NCI-H446 treated with DMSO at 0.1 percent for 48 hours (cell line): ENCODE data around the gene GNB5.
"Not testable (repeated sequence)": the region's sequence is repeated elsewhere in the genome, so short reads cannot be mapped to it uniquely, and the experiment has no call there.

Experiments
- DNase-seq: peaks from one replicate; lab custom pipeline; 2025; lab: John Stamatoyannopoulos, UW

GNB5 gene

DNA sequence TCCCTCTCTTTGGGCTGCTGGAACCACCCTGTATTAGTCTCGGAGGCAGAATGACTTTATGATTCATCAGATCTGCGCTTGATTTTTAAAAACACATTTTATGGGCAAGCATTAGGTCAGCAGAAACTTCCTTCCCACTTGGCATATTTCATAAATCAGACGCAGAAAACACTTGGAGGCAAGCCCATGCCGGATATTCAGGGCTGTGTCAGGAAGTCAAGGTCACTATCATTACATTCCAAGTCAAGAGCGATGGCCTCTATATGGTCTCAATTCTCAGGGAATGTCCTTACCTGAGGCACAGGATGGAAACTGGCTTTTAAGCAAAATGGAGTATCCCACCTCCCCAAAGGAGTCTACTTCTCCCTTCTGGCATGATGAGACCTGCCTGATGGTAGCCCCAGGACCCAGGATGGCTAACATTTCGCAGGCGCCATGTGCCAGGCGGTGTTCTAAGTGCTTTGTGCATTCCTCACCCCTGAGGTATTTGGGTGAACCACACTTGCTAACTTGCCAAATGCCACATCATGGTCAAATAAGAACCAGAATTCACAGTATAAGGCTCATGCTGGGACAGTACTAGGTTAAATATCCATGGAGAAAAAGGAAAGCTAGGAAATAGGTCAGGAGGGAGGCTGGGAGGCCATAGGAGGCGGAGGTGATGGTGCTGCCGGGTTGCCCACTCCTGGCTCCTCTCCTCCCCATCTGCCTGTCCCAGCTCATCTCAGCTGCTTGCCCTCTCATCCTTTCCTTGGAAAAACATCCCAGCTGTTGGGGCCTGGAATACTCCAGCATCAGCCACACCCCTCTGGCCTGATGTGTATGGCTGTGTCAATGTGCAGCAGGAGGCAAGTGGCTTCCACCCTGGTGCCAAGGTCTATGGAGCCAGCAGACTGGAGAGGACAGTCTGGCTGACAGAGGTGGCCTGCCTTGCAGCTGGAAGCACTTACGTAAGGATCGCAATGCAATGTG lies 97.4 kb downstream of the GNB5 start:
- DNase-seq, result no peak

DNA sequence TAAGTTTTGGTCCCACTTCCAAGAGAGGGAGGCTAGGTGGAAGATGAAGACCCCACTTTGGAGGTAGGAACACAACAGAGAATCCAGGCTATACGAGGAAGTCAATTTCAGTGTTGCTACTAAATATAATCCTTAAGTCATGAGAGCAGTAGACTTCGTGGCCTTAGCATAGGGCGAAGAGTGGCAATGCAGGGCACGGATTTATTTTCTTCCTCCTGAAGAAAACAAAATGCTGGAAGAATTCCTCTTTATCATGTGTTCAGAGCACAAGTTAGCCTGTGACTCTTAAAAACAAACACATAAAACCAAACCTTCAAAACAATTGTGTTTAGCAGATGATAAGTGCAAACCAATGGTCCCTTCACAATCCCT lies 98.0 kb downstream of the GNB5 start:
- no peak for DNase-seq

DNA sequence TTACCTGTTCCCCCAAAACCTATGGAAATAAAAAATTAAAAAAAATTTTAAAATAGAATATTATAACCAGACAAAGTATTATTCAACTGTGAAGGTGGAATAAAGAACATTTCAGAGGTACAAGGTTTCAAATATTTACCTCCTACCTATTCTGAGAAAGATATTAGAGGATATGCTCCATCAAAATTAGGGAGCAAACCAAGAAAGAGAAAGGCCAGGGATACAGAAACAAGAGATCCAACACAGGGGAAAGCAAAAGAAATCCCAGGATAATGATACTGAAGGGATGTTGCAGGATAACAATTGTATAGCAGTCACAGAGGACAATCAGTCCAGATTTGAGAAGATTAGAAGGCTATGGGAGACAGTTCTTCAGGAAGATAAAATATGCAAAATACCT lies 101.0 kb downstream of the GNB5 start:
- no peak for DNase-seq

DNA sequence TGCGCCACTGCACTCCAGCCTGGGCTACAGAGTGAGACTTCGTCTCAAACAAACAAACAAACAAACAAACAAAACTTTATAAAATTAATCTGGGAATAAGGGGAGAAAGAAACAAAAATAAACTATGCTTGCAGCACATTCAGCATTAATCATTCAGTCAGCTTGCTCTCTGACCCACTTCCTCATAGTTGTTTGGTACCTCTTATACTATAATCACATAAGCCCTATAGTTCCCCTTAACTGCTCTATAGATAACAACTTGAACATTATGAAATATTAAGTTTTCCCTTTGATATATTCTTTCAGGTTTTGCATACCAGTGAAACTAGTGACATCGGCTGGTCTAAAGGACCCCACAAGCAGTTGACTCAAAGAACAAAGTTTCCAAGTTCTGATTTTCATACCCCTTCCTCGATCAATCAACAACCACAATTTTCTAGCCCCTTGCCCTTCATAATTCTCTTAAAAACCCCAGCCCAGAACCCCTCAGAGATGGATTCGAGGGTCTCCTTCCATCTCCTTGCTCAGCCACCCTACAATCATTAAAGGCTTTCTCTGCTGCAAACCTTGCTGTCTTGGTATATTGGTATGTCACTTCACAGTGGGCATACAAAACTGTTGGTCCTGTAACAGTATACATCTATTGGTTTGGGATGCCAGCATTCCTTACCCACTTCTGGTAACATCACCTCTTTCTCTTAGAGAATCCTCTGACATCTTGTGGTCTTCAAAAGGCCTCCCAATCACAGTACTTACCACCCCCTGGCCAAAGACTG lies 105.0 kb downstream of the GNB5 start:
- DNase-seq, result no peak

DNA sequence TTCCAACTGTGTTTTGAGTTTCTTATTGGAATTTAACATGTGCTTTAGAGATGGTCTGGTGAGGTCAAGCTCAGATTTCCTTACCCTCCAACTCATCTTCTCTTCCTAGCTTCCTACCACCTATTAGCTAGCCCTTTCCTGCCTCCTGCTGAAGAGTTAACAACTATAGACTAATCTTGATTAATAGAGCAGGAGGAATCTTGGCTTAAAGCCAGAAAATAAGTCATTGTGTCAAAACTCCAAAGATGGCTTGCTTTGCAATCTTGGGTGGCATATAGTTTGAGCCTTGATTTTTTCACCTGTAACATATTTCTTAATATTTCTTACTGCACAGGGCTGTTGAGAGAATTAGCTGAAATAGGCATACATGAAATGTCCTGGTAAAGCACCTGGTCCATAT lies 105.9 kb downstream of the GNB5 start:
- no peak for DNase-seq

DNA sequence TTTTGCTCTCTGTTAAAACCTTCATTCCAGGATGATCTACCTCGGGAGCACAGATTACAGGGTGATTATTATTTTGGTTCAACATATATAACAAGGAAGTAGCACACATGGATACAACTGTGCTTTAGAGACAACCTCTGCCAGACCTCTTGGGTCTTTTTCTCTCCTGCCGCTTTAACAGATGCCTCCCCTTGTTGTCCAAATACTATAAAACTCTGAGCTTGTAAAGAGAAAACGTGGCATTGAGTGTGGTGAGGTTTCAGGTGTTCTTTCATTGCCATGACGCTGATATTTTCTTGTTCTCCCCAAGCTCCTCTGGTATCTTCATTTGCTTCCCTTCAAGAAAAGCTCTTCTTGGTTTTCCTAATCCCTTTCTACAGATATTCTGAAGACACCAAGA lies 107.6 kb downstream of the GNB5 start:
- DNase-seq, result no peak

DNA sequence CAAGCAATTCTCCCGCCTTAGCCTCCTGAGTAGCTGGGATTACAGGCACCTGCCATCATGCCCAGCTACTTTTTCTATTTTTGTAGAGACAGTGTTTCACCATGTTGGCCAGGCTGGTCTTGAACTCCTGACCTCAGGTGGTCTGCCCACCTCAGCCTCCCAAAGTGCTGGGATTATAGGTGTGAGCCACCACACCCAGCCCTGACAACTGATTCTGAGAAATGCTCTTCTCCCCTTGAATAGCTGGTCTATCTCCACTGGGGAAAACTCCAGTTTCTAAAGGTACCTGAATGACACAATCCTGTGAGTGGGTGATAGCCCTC lies 108.2 kb downstream of the GNB5 start:
- DNase-seq, result not testable (repeated sequence)

DNA sequence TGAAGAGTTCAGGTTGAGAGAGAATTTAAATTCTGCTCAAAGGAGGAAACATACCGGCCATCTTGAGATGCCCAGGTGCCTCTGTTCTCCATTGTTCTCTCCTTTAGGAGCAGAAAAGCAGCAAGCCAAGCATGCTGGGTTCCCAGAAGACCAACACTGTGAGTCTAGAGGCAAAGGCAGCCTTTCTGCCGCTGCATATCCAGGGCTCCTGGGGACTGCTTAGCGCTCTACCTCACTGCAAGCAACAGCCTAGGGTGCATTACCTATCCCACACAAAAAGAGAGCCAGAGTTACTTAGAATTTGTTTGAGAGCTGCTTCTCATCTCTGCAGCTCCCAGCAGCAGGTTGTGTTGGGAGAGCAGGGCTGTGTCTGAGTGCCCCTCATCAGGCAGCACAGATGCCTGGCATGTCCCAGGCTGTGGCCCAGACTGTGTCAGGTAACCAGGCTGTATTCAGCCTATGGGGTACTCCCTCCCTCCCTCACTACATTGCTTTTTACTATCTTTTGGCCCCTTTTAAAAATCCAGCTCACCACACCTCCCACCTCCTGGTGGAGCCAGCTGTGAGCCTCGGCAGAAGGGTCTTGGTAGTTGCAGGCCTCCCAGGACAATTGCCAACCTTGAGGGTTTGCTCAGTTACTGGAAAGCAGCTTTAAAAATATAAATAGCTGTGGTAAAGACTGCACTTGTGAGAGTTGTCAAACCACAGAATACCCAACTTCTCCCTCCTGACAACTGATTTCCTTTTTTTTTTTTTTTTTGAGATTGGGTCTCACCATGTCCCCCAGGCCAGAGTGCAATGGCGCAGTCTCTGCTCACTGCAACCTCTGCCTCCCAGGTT lies 108.8 kb downstream of the GNB5 start:
- no peak for DNase-seq

DNA sequence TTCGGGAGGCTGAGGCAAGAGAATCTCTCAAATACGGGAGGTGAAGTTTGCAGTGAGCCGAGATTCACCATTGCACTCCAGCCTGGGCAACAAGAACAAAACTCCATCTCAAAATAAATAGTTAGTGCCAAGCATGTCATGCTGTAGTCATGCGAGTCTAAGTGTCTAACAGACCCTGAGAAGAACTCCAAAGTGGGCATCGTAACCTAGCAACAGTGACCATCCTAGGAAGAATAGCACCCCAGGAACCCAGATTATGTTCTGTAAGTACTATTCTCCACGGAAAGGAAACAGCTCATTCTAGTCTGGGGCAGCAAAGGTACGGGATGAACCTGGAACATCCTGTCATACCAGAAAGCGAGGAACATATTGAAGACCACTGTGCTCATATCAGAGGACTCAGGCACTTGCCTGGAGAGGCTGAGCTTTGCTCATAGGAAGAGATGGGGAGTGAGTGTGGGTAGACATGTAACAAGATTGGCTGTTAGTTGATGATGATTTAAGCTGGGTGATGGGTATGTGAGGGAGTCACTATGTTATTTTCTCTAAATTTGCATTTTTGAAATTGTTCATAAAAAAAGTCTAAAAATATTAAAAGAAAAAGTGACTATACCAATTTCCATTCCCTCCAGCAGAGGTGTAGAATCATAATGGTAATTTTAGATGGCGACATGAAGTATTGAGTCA lies 110.3 kb downstream of the GNB5 start:
- DNase-seq, result no peak

DNA sequence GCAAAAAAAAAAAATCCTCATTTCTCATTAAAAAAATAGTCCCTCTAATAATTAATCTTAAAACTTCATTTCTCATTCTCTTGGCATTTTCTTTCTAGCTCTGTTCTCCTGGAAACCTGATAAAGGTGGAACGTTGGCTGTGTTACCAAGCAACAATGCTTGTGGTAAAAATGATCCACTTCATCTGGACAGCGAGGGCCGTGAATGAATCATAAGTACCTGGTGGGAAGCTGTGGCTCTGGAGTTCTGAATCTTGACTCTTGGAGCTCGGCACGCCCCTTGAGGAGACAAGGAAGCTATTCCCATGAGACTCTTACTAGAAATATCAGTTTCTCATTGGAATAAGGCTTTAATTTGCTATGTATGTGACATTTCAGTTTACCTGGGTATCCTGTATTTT lies 111.2 kb downstream of the GNB5 start:
- DNase-seq, result no peak

DNA sequence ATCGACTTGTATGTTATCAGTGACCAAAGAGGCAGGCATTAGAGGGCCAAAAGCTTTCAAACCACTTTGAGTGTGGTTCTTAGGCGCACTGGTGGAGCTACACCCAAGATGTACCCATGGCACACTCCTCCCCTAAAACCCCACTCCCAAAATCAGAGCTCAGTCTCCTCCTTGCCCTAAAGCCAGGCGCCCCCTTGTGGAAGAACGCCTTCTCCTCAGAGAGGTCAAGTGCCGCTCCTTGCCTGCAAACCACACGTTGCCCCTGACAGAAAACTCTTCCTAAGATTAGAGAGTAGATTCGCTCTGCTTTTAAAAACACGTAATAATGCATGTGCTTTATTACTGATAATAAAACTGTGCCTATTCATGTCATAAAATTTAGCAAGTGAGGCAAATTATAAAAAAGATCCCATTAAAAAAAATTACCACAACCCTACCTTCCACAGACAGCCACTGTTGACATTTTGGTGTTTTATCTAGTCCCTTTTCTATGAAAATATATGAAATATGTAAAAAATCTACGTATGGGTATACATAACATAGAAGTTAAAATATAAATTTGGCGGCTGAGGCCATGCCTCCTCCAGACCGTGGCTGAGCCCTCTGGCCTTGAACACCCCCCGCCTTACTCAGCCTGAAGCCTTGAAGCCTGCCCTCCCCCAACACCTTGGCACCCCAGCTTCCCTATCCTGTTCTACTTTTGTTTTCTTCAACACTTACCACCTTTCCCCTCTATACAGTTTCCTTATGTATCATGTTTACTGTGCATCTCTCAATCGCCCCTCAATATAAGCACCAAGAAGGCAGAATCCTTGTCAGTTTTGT lies 112.1 kb downstream of the GNB5 start:
- no peak for DNase-seq

DNA sequence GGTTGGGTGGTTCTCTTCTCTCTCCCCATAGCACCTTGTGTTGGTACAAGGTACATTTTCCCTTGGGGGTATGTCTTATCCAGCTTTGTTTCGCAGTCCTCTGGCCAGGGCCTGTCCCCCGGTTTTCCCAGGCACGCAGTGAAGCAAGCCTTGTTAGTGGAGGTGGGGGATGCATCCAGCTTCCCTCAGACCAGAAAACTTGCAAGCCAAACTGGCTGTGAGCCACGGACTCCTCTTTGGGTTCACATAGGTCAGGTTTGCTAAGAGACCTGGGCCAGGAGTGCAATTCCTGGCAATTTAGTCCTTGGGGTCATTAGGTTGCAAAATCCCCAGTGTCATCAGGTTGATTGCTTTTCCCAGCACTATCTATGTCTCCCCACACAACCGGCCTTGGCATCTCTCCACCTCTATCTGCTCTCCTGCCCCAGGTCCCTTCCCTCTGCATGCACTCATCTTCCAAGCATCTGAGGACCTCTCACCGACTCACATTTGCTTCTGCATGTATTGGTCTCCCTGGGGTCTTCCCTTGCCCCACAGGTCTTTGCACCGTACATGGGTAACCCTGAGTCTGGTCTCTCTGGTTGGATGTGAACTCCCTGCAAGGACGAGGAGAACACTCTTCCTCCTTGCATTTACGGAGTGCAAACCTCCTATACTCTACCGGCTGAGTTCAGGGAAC lies 112.9 kb downstream of the GNB5 start:
- DNase-seq, result no peak

DNA sequence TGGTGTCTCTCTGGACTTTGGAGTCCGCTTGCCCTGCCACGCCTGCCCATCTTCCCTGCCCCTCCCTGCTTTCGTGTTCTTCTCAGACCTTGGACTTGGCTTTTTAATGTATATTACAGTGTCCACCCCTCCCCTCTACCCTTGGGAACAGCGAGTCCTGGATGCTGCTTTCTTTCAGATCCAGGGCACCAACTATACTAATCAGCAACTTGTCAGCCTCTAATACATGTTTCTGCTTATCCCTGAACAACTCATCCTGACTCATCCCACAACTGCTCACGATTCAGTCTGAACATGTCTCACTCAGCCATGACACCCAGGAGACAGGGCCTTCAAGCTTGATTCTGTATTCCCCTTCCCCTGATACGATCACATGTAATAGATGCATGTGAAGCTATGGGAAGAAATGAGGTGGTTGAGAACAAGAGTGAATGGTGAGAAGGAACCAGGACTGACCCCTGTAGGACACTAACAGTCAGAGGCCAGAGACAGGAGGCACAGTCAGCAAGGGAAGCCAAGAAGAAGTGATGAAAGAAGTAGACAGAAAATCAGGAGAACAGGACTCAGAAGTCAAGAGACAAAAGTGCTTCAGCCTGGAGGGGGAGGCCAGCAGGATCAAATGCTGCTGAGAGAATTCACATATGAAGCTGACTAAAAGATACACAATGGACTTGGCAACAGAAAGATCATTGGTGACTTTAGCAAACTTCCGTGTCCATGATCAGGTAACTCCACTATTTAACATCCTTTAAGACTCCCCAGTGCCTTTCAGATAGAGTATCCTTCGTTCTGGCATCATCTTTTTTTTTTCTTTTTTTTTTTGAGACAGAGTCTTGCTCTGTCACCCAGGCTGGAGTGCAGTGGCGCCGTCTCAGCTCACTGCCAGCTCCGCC lies 114.1 kb downstream of the GNB5 start:
- DNase-seq, result no peak

DNA sequence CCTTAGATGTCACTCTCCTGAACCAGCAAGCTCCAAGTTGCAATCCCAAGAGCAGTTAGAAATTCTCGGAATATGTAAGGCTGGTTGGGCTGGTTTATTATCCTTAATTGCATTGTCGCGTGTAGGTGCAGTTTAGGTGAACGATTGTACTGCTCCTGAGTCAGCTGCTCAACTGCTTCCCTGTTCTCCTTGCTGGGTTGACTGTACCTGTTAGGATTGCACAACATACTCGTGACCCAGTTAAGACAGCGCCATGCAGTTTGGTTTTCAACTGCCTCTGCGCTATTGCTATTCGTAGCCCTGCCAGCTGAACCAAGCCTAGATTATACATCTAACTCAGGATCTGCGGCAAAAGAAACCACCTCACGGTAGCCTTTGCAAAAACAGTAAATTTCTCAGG lies 119.6 kb downstream of the GNB5 start:
- DNase-seq, result no peak

DNA sequence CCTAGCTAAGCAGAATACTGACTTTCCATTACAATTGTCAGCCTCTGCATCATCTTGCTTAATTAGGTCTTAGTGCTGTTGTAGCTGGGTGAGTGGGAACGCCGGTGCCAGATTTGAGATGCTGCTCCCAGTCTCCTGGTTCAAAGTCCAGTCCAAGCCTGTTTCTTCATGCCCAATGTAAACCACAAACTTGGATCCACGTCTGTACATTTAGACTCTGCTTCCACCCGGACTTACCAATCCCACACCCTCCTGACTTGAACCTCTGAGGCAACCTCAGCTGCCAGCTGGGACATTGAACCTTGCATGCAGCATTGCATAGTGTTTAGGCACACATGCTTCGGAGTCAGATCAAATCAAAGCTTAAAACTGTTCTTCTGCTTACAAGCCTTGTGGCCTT lies 121.6 kb downstream of the GNB5 start:
- no peak for DNase-seq

DNA sequence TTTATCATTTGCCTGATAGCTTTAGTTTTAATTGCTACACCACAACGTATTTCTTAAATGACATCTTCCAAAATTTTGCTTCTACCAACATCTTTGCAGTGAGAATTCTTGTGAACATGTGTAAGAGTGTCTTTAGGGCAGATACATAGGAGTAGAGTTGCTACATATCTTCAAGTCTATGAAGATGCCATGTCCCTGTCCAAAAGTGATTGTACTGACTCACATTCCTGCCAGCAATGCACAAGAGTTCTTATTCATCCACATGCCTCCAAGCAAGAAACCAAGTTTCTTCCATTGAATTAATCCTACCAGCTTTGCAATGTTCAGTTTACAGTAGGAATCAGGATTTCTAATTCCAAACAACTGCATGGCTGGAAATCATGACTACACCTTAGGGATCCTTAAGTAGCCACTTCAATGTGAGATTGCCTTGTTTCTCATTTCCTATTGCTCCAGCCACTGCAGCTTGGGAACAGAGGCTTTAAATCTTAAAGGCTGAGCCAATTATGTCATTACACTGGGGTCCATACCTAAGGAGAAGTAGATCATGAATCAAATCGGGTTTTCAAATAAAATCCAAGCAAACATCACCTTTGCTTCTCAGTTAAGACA lies 123.1 kb downstream of the GNB5 start:
- no peak for DNase-seq

DNA sequence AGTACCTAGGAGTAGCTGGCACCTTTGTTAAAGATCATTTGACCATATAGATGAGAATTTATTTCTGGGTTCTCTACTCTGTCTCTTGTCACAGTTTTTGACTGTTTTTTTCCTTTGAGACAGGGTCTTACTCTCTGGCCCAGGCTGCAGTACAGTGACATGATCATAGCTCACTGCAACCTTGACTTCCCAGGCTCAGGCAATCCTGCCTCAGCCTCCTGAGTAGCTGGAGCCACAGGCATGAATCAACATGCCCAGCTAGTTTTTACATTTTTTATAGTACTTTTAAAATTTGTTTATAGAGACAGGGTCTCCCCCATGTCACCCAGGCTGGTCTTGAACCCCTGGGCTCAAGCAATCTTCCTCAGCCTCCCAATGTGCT lies 123.7 kb downstream of the GNB5 start:
- no peak for DNase-seq

DNA sequence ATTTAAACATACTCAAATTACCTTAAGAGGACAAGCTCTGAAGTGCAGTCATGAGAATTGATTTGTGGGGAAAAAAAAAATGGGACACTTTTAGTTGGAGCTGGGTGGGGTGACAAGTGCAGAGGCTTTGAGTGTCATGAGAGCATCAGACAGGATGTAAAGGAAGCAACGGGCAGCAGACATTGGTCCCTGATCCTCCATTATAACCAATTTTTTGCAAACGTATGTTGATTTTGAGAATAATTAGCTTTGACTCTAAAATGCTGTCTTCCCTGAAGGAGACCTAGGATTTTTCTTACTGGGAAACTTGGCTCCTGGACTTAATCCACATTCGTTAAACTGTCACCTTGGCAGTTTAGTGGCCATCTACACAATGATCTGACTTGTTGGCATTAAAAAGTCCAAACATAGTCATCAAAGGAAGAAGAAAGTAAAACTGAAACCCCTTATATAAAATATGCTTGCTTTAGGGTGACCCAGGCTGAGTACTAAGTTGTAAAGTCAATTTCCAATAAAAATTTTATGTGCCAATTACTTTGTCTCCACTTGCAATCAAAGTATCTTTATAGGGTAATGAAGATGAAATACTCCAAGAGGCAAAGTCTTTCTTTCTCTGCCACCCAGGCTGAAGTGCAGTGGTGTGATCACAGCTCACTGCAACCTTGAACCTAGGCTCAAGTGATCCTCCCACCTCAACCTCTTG lies 124.2 kb downstream of the GNB5 start:
- no peak for DNase-seq
